Ovary (tissue), 9 donors: ENCODE measurements around the gene SLCO4C1. TPM values are rescaled to one million over a fixed set of nuclear protein-coding genes. Genes with fewer than 3 reads are reported as not detected.

Experiments used
- DNase-seq, 5 donors: peaks; one replicate each; pipeline ENCODE4 v3.0.0-alpha.2; 2019 to 2020
- H3K27ac ChIP-seq, 2 donors: fragments of 200-600 bp; one replicate each; pipeline versions ENCODE4 v1.5.1 to v1.8.0; 2019 to 2022
- H3K27me3 ChIP-seq: fragments of 200-600 bp; one replicate; pipeline ENCODE4 v1.8.0; 2022
- H3K36me3 ChIP-seq: fragments of 200-600 bp; sonication (generic); one replicate; pipeline ENCODE4 v1.5.1; 2019
- H3K4me1 ChIP-seq: one replicate; pipeline ENCODE4 v1.8.1; 2013; ENCODE audit warnings: mild to moderate bottlenecking, moderate library complexity; ENCODE audit not compliant: insufficient read depth
- H3K4me3 ChIP-seq: fragments of 200-600 bp; sonication (generic); one replicate; pipeline ENCODE4 v1.5.1; 2017
- H3K9me3 ChIP-seq, 2 donors: fragments of 200-600 bp in 1 of 2; sonication (generic) in 1 of 2; one replicate each; pipeline versions ENCODE4 v1.5.1 to v1.8.1; 2013 to 2019; ENCODE audit warnings: mild to moderate bottlenecking in 1 of 2, moderate library complexity in 1 of 2
- CTCF ChIP-seq, 3 donors: fragments of 450-650 bp in 2 of 3; fragments of 200-600 bp in 1 of 3; IDR thresholded peaks; one replicate each; pipeline versions ENCODE4 v1.5.1 to v1.8.0; 2016 to 2022; ENCODE audit warnings: antibody characterized with exemption in 3 of 3, mild to moderate bottlenecking in 1 of 3
- EP300 ChIP-seq: sonication (generic); formaldehyde crosslinking; IDR thresholded peaks from one replicate; pipeline ENCODE4 v1.6.1; 2017; ENCODE audit warnings: antibody characterized with exemption
- POLR2A ChIP-seq: fragments of 450-650 bp; IDR thresholded peaks from one replicate; pipeline ENCODE4 v1.6.1; 2017; ENCODE audit warnings: antibody characterized with exemption, mild to moderate bottlenecking, moderate library complexity
- WGBS, 3 donors: extraction: QIAGEN DNeasy Blood & Tissue Kit in 1 of 3; methylation state at CpG; one replicate each; pipeline versions ENCODE4 v1.1.5 to v1.1.7; 2013 to 2017; 5-methylcytosine and 5-hydroxymethylcytosine counted together
- intact Hi-C, 4 donors: fragments of 100-400 bp; cut with DNase I; formaldehyde crosslinking; loops; one replicate each; pipeline versions ENCODE4 v1.11.0 to v1.15.1; 2022 to 2023
- polyA plus RNA-seq, 2 donors: library from polyadenylated mRNA; stranded (reverse); fragments of 200-250 nt in 1 of 2; fragments of 350-450 nt in 1 of 2; fragmentation: Illumina TruSeq in 1 of 2; extraction: RNeasy Lipid Tissue Mini Kit (QIAGEN cat#74804) in 1 of 2; gene quantifications; one replicate each; pipeline ENCODE4 v1.2.3, GENCODE V29; 2013 to 2014
- total RNA-seq, 7 donors: library from RNA; depleted of rRNA in 2 of 7; stranded (reverse); fragments of >200 nt in 2 of 7; fragmentation: NEBNext Ultra II Directional in 3 of 7; extraction: Animal tissue kit (Norgen Biotek cat#: 25700) in 3 of 7; gene quantifications; one replicate each; pipeline versions ENCODE4 v1.1.0 to v1.2.4, GENCODE V29; 2016 to 2023
- donor health status: DM: no; HTN: no; CAD: no; lungs with moderate emphysema.
- donor health status: DM: no; HTN: no; CAD: no.
- donor health status: Bipolar disorder and iron deficiency.
- donor health status: DM: yes; HTN: yes; CAD: no.
- donor health status: DM: no; HTN: no; CAD: no.
- donor health status: DM: yes; HTN: yes; CAD: no.

The SLCO4C1 gene
- total and polyA plus RNA-seq, 9 donors, result 0.05 to 0.50 (median 0.11) TPM; not detected in 3

- Histone ChIP-seq H3K36me3 (no peaks in the 10 kb centered on the region), H3K9me3 (no peaks in the 10 kb centered on the region), H3K4me3 (no peak overlapping the region), H3K4me1 (no peaks in the 10 kb centered on the region), H3K27ac (no peak overlapping the region), H3K27me3 (no peaks in the 10 kb centered on the region)
- WGBS, 3 donors, result 79 to 91% (median 82%) methylated on average over 2 of the region's 2 CpGs
- TF ChIP-seq EP300, result no peak
- no peak for TF ChIP-seq CTCF (IDR thresholded peaks at IDR 0.05)
- no peak for TF ChIP-seq POLR2A
- intact Hi-C loops, result no loop called here
- DNase-seq, result no peak
Observed at GRCh38 chr5:102313912-102314311, 17.8 kb upstream of the SLCO4C1 start.

- WGBS, 3 donors, result 88 to 90% (median 90%) methylated on average over 5 of the region's 5 CpGs
Observed at GRCh38 chr5:102312586-102313370, 16.7 kb upstream of the SLCO4C1 start.

GRCh38 chr5:102309586-102309985, 13.5 kb upstream of the SLCO4C1 start:
- no peaks in the 10 kb centered on the region for H3K36me3 ChIP-seq
- no peaks in the 10 kb centered on the region for H3K27me3 ChIP-seq
- no peak overlapping the region for H3K27ac ChIP-seq
- intact Hi-C loops, result no loop called here
- DNase-seq, result no peak
- 78 to 84% (median 81%) methylated on average over 3 of the region's 3 CpGs for WGBS, 3 donors
- TF ChIP-seq CTCF (IDR thresholded peaks at IDR 0.05), result no peak
- TF ChIP-seq EP300, result no peak
- no peak for TF ChIP-seq POLR2A
- H3K9me3 ChIP-seq, result no peaks in the 10 kb centered on the region
- H3K4me3 ChIP-seq, result no peak overlapping the region
- H3K4me1 ChIP-seq, result no peaks in the 10 kb centered on the region

More at GRCh38 chr5:102312586-102313370, 16.7 kb upstream of the SLCO4C1 start:
- Histone ChIP-seq H3K27me3 (no peaks in the 10 kb centered on the region), H3K4me3 (no peak overlapping the region), H3K36me3 (no peaks in the 10 kb centered on the region), H3K9me3 (no peaks in the 10 kb centered on the region), H3K4me1 (no peaks in the 10 kb centered on the region), H3K27ac (no peak overlapping the region)
- no peak for DNase-seq
- intact Hi-C loops, result no loop called here
- TF ChIP-seq CTCF (IDR thresholded peaks at IDR 0.05) (no peak), EP300 (no peak), POLR2A (no peak)

- TF ChIP-seq POLR2A (no peak), EP300 (no peak), CTCF (IDR thresholded peaks at IDR 0.05) (no peak)
- H3K4me1 ChIP-seq, result no peaks in the 10 kb centered on the region
- DNase-seq, result no peak
- H3K27me3 ChIP-seq, result no peaks in the 10 kb centered on the region
- no peaks in the 10 kb centered on the region for H3K9me3 ChIP-seq
- no peak overlapping the region for H3K27ac ChIP-seq
- intact Hi-C loops, result no loop called here
- H3K36me3 ChIP-seq, result no peaks in the 10 kb centered on the region
- H3K4me3 ChIP-seq, result no peak overlapping the region
Observed at GRCh38 chr5:102307232-102307631, 11.1 kb upstream of the SLCO4C1 start.
